ENCODE measurements around the gene PTPRQ.
"Not testable (repeated sequence)": the region's sequence is repeated elsewhere in the genome, so short reads cannot be mapped to it uniquely, and the experiment has no call there.

PTPRQ gene

DNA sequence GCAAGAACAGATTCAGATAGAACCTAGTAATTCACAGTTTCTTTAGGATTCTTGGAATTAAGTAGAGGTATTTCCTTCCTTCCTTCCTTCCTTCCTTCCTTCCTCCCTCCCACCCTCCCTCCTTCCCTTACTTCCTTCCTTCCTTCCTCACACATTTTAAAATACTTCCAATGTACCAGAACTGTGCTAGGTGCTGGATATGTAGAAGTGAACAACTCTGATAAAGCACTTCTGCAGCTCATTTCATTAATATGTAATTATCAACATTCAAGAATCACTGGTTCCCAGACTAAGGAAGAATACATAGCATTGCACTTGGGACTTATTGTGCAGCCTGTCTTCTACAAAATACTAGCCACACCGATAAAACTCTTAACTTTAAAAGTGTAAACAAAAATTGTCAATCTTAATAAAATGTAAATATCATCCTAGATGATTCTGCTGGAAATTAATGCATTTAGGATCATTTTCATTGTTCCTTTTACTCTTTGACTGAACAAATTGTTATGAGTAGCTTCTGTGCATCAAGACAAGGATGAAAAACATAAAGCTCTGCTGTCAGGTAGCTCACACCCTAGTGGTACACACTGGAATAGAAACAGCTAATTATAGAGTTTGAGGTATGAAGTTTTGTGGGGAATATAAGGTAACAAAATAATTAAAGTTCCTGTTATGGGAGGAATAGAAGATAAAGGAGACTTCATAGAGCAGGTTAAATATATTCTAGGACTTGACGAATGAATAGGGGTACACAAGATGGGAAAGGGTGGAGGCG is 163.5 kb downstream of the PTPRQ start:
- no peak for DNase-seq
- in situ Hi-C loops (cut with MboI; ENCODE audit: low pct_unique_long_range_greater_than_20kb, low sequenced_read_pairs), result no loop called here

- no peak for DNase-seq
- in situ Hi-C loops (cut with MboI; ENCODE audit: low pct_unique_long_range_greater_than_20kb, low sequenced_read_pairs), result no loop called here
Observed at GRCh38 chr12:80617733-80618132, 173.7 kb downstream of the PTPRQ start.

DNA sequence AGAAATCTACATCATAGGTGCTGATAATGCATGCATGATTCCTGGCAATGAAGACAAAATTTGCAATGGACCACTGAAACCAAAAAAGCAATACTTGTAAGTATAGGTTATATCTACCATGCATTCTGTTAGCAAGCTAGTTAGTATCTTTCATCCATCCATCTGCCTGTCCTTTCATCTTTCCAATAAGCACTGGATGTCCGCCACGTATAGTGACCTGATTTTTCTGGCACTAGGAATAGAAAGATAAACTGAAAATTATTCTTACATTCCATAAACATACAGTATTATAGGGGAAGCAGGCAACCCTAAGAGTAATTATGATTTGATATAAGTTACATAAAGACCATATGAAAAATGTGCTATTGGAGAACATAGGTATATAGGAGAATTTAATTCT is 176.2 kb downstream of the PTPRQ start:
- DNase-seq, result no peak
- in situ Hi-C loops (cut with MboI; ENCODE audit: low pct_unique_long_range_greater_than_20kb, low sequenced_read_pairs), result no loop called here

- DNase-seq, result no peak
- in situ Hi-C loops (cut with MboI; ENCODE audit: low pct_unique_long_range_greater_than_20kb, low sequenced_read_pairs), result no loop called here
Observed at GRCh38 chr12:80622271-80622670, 178.2 kb downstream of the PTPRQ start.

GRCh38 chr12:80625051-80625450 is 181.0 kb downstream of the PTPRQ start:
- in situ Hi-C loops (cut with MboI; ENCODE audit: low pct_unique_long_range_greater_than_20kb, low sequenced_read_pairs), result no loop called here
- no peak for DNase-seq

DNA sequence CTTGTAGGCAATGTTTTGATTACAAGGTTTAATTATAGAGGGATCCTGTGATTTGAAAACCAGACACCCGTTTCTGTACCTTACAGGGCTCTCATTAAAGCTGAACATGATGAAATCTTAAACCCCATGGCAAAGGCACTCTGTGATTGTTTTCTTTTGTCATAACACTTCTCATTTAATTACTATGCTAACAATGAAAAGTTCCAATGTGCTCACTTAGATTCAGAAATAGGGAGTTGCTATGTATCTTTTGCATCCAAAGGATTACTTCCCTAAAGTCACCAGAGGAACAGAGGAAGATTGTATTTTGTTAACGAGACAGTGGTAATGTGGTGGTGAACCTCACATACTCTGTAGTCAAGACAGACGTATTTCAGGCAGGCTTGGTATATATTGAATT is 181.9 kb downstream of the PTPRQ start:
- in situ Hi-C loops (cut with MboI; ENCODE audit: low pct_unique_long_range_greater_than_20kb, low sequenced_read_pairs), result no loop called here

GRCh38 chr12:80627782-80628181 is 183.7 kb downstream of the PTPRQ start:
- DNase-seq, result no peak
- in situ Hi-C loops (cut with MboI; ENCODE audit: low pct_unique_long_range_greater_than_20kb, low sequenced_read_pairs), result no loop called here

More for the DNA sequence above, 181.9 kb downstream of the PTPRQ start:
- no peak for DNase-seq

GRCh38 chr12:80632835-80633234 is 188.8 kb downstream of the PTPRQ start:
- peak; percentile 16 for DNase-seq
- in situ Hi-C loops (cut with MboI; ENCODE audit: low pct_unique_long_range_greater_than_20kb, low sequenced_read_pairs), result no loop called here

- in situ Hi-C loops (cut with MboI; ENCODE audit: low pct_unique_long_range_greater_than_20kb, low sequenced_read_pairs), result no loop called here
- DNase-seq, result no peak
Observed at GRCh38 chr12:80634903-80635302, 190.9 kb downstream of the PTPRQ start.

GRCh38 chr12:80636832-80637231 is 192.8 kb downstream of the PTPRQ start:
- in situ Hi-C loops (cut with MboI; ENCODE audit: low pct_unique_long_range_greater_than_20kb, low sequenced_read_pairs), result no loop called here
- no peak for DNase-seq

DNA sequence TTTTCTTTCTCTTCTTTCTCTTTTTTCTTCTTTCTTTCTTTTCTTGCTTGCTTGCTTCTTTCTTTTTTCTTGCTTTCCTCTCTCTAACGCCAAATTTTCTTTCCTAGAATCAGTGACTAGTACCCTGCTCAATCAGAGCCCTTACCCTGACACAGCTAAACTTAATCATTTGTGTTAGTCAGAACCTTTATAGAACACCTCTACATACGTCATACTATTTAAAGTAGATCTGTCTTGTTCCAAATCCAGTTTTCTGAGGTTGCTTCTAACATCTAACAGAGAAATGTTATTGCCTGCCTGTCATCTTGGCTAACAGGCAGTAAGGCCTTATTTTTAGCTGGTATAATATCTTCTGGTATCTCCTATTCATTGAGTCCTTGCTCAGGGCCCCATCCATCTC is 197.9 kb downstream of the PTPRQ start:
- in situ Hi-C loops (cut with MboI; ENCODE audit: low pct_unique_long_range_greater_than_20kb, low sequenced_read_pairs), result no loop called here
- DNase-seq, result no peak

- DNase-seq, result no peak
- in situ Hi-C loops (cut with MboI; ENCODE audit: low pct_unique_long_range_greater_than_20kb, low sequenced_read_pairs), result no loop called here
Observed at GRCh38 chr12:80643961-80644360, 199.9 kb downstream of the PTPRQ start.

DNA sequence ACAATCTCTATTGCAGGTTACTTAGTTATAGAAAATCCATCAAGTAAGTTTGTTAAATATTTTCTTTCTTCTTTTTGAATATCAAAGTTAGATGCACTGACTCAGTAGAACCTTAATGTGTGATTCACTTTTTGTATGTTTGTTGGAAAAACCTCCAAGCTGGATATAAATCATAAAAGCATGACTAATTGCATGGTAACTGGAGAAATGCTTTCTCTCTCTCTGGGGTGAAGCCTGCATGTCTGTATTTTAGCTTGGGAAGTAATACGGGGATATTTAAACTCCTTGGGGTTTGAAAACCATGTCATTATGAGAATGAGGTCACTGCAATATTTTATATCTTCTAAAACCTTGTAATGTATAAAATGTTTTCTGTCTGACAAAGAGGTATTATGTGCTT is 204.8 kb downstream of the PTPRQ start:
- DNase-seq, result no peak
- in situ Hi-C loops (cut with MboI; ENCODE audit: low pct_unique_long_range_greater_than_20kb, low sequenced_read_pairs), result no loop called here

GRCh38 chr12:80655751-80656150 is 211.7 kb downstream of the PTPRQ start:
- DNase-seq, result no peak
- in situ Hi-C loops (cut with MboI; ENCODE audit: low pct_unique_long_range_greater_than_20kb, low sequenced_read_pairs), result no loop called here

GRCh38 chr12:80659512-80660063 is 215.6 kb downstream of the PTPRQ start:
- in situ Hi-C loops (cut with MboI; ENCODE audit: low pct_unique_long_range_greater_than_20kb, low sequenced_read_pairs), result no loop called here
- no peak for DNase-seq

DNA sequence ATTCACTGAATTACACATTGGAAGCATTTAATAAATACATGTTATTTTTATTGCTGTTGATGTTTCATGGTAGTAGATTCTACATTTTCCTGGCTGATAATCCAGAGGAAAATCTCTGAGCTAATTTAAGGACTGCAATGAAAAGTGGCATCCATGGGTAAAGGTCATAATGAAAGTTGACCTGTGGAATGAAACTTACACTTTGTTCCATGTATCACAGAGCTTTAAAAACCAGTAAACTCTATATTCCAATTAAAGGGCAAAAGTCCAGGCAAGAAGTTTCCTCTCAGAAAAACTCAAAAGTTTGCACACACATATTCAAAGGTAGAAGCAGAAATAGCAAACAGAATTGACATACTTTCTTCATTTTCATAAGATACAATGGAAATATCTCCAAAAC is 218.6 kb downstream of the PTPRQ start:
- no peak for DNase-seq
- in situ Hi-C loops (cut with MboI; ENCODE audit: low pct_unique_long_range_greater_than_20kb, low sequenced_read_pairs), result no loop called here

GRCh38 chr12:80670214-80670613 is 226.2 kb downstream of the PTPRQ start:
- DNase-seq, result no peak
- in situ Hi-C loops (cut with MboI; ENCODE audit: low pct_unique_long_range_greater_than_20kb, low sequenced_read_pairs), result no loop called here

DNA sequence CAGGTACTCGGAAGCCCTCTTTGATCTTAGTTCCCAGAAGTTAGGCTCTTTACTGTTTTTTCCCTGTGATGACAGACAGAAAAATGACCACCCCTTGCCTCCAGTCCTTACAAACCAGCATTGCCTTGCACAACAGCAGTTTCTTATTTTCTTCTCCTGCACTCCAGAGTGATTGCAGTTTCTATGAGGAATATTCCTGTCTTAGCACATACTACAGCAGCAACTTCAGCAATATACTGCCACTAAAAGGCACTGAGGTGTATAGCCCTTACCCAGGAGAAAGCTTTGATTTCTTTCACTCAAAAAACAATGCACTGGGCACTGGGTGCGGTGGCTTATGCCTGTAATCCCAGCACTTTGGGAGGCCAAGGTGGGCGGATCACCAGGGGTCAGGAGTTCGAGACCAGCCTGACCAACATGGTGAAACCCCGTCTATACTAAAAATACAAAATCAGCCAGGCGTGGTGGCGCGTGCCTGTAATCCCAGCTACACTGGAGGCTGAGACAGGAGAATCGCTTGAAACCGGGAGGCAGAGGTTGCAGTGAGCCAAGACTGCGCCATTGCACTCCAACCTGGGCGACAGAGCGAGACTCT is 232.1 kb downstream of the PTPRQ start:
- in situ Hi-C loops (cut with MboI; ENCODE audit: low pct_unique_long_range_greater_than_20kb, low sequenced_read_pairs); DNase-seq: not testable (repeated sequence)

DNA sequence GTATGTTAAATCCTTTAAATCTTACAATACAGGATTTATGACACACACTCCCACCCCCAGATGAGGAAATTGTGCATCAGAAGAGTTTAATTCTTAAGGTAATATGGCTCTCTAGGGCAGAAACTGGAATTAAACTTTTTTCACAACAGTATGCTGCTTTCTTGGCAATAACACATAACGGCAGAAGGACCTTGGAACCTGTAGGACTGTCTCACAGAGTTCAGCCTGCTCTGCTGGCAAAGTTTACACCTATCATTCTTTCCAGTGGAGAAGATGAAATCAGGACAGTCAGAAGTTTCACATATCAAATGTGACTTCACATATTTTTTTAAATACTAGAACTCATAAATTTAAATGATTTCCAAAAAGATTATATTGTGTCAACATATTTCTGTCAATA is 232.8 kb downstream of the PTPRQ start:
- in situ Hi-C loops (cut with MboI; ENCODE audit: low pct_unique_long_range_greater_than_20kb, low sequenced_read_pairs), result no loop called here

GRCh38 chr12:80677994-80678393 is 234.0 kb downstream of the PTPRQ start:
- no peak for DNase-seq
- in situ Hi-C loops (cut with MboI; ENCODE audit: low pct_unique_long_range_greater_than_20kb, low sequenced_read_pairs), result no loop called here

More for the DNA sequence above, 232.8 kb downstream of the PTPRQ start:
- no peak for DNase-seq

Data from KBM-7 (cell line).